HK-2 (cell line): ENCODE results near the gene CLIC6.

ENCODE experiments used
- DNase-seq: peaks from one replicate; pipeline ENCODE4 v3.0.0-alpha.2; 2018; ENCODE audit not compliant: unreplicated experiment

CLIC6 gene

DNA sequence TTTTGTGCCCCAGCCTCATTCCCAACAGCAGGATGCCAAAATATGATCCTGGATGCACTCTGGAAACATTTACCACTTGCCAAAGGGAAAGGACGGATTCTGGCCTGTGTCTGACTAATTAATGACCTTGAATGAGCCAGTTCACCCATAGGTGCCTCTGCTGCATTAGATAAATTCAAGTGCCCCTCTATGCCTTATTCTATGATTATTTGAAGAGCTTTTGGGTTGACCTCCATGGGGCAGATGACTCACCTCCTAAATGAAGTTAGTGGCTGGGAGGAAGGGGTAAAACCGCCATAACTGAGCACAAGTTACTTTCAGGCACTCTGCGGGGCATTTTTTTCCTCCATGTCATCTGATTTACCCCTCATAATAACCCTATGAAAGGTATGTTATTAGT, 98.1 kb downstream of the CLIC6 start:
- no peak for DNase-seq
